Breast epithelium (tissue), 4 donors: ENCODE results near the gene DIPK2A. TPM values are rescaled to one million over a fixed set of nuclear protein-coding genes. Genes with fewer than 3 reads are reported as not detected.

ENCODE experiments used
- DNase-seq, 2 donors: peaks; one replicate each; pipeline ENCODE4 v3.0.0-alpha.2; 2019; ENCODE audit warnings: low spot score in 2 of 2
- H3K27ac ChIP-seq, 2 donors: fragments of 200-600 bp; sonication (generic) in 1 of 2; one replicate each; pipeline ENCODE4 v1.5.1; 2016 to 2019; ENCODE audit warnings: mild to moderate bottlenecking in 1 of 2
- H3K27me3 ChIP-seq, 2 donors: fragments of 200-600 bp; sonication (generic) in 1 of 2; one replicate each; pipeline versions ENCODE4 v1.5.1 to v1.6.0; 2017 to 2019; ENCODE audit warnings: control low read depth in 1 of 2, mild to moderate bottlenecking in 1 of 2
- H3K36me3 ChIP-seq: fragments of 200-600 bp; one replicate; pipeline ENCODE4 v1.5.1; 2019
- H3K4me1 ChIP-seq, 2 donors: fragments of 200-600 bp; sonication (generic); one replicate each; pipeline ENCODE4 v1.5.1; 2016 to 2019; ENCODE audit warnings: control low read depth in 1 of 2
- H3K4me3 ChIP-seq, 3 donors: fragments of 200-600 bp; sonication (generic); 1 replicate in 2 of 3; 2 replicates in 1 of 3; pipeline ENCODE4 v1.5.1; 2016 to 2019; ENCODE audit warnings: mild to moderate bottlenecking in 3 of 3, moderate library complexity in 2 of 3
- H3K9me3 ChIP-seq, 2 donors: fragments of 200-600 bp; sonication (generic) in 1 of 2; one replicate each; pipeline ENCODE4 v1.5.1; 2016 to 2019; ENCODE audit warnings: control low read depth in 1 of 2
- CTCF ChIP-seq, 3 donors: fragments of 450-650 bp; IDR thresholded peaks; one replicate each; pipeline ENCODE4 v1.5.1; 2016 to 2017; ENCODE audit warnings: antibody characterized with exemption in 3 of 3, mild to moderate bottlenecking in 3 of 3, moderate library complexity in 3 of 3
- POLR2A ChIP-seq: fragments of 450-650 bp; IDR thresholded peaks from one replicate; pipeline ENCODE4 v1.6.1; 2016; ENCODE audit warnings: antibody characterized with exemption, mild to moderate bottlenecking, moderate library complexity
- POLR2AphosphoS5 ChIP-seq, 3 donors: sonication (generic); formaldehyde crosslinking; IDR thresholded peaks; one replicate each; pipeline ENCODE4 v1.6.1; 2017; ENCODE audit warnings: antibody characterized with exemption in 3 of 3
- intact Hi-C: fragments of 100-400 bp; cut with DNase I; formaldehyde crosslinking; loops from one replicate; pipeline ENCODE4 v1.15.1; 2023; ENCODE audit warnings: low total_unique reads
- total RNA-seq, 3 donors: library from RNA; depleted of rRNA; stranded (reverse); fragments of >200 nt; gene quantifications; one replicate each; pipeline ENCODE4 v1.1.0, GENCODE V29; 2016

Gene DIPK2A
- total RNA-seq, 3 donors from 2014 or later = 19.8 to 39.4 (median 30.2) TPM

- Histone ChIP-seq H3K36me3 (no peaks in the 10 kb centered on the region), H3K4me1 (no peaks in the 10 kb centered on the region), H3K27ac (peak overlapping the region; percentile 97 to 99), H3K4me3 (peak overlapping the region; percentile 72 to 93 (median 79)), H3K27me3 (no peaks in the 10 kb centered on the region), H3K9me3 (no peaks in the 10 kb centered on the region)
- intact Hi-C loops = no loop called here
- TF ChIP-seq CTCF (IDR thresholded peaks at IDR 0.05) (peak in 2 of 3 donors; percentile 15 to 30), POLR2AphosphoS5 (IDR thresholded peaks at IDR 0.05) (peak in 2 of 3 donors; percentile 7 to 19), POLR2A (no peak)
- peak; percentile 23 to 56 for DNase-seq
Measured at GRCh38 chr3:143970773-143971358, 757 bp upstream of the DIPK2A start.

GRCh38 chr3:143972155-143972504 is 507 bp downstream of the DIPK2A start:
- Histone ChIP-seq H3K9me3 (no peaks in the 10 kb centered on the region), H3K36me3 (no peaks in the 10 kb centered on the region), H3K4me3 (peak overlapping the region; percentile 72 to 93 (median 79)), H3K27ac (peak overlapping the region; percentile 97 to 99), H3K27me3 (no peaks in the 10 kb centered on the region), H3K4me1 (no peaks in the 10 kb centered on the region)
- no peak for DNase-seq
- intact Hi-C loops = no loop called here
- TF ChIP-seq CTCF (IDR thresholded peaks at IDR 0.05) (no peak), POLR2A (no peak), POLR2AphosphoS5 (IDR thresholded peaks at IDR 0.05) (no peak)

GRCh38 chr3:143972505-143973258 is 1.1 kb downstream of the DIPK2A start:
- no peaks in the 10 kb centered on the region for H3K4me1 ChIP-seq
- intact Hi-C loops = no loop called here
- H3K27me3 ChIP-seq = no peaks in the 10 kb centered on the region
- H3K36me3 ChIP-seq = no peaks in the 10 kb centered on the region
- TF ChIP-seq CTCF (IDR thresholded peaks at IDR 0.05) = peak in 2 of 3 donors; percentile 32 to 41
- TF ChIP-seq POLR2AphosphoS5 (IDR thresholded peaks at IDR 0.05) = peak in 1 of 3 donors; percentile 5
- no peak for TF ChIP-seq POLR2A
- DNase-seq = peak; percentile 62 to 69
- H3K4me3 ChIP-seq = peak overlapping the region; percentile 72 to 93 (median 79)
- H3K27ac ChIP-seq = peak overlapping the region; percentile 97 to 99
- H3K9me3 ChIP-seq = no peaks in the 10 kb centered on the region

- DNase-seq = peak; percentile 53 to 69
- TF ChIP-seq POLR2A (no peak), POLR2AphosphoS5 (IDR thresholded peaks at IDR 0.05) (peak in 1 of 3 donors; percentile 9), CTCF (IDR thresholded peaks at IDR 0.05) (peak in 1 of 3 donors; percentile 11)
- Histone ChIP-seq H3K27me3 (no peaks in the 10 kb centered on the region), H3K36me3 (no peaks in the 10 kb centered on the region), H3K4me3 (peak overlapping the region; percentile 72 to 93 (median 79)), H3K27ac (peak overlapping the region; percentile 97 to 99), H3K9me3 (no peaks in the 10 kb centered on the region), H3K4me1 (no peaks in the 10 kb centered on the region)
- intact Hi-C loops = no loop called here
Measured at GRCh38 chr3:143973259-143974021, 1.8 kb downstream of the DIPK2A start.
